GM23338 (cell line): Measurements from ENCODE around the gene CARD10. TPM values are rescaled to one million over a fixed set of nuclear protein-coding genes. Genes with fewer than 3 reads are reported as not detected.
A peak's percentile ranks its signal among the peaks of the same experiment; 100 is the strongest.

ENCODE experiments used
- ATAC-seq: fragments of 200-7000 bp; cut with Tn5 transposase; 3 replicates; pipeline ENCODE4 v1.9.1; 2020
- DNase-seq: peaks from one replicate; pipeline ENCODE4 v3.0.0-alpha.2; 2015; ENCODE audit warnings: low spot score
- H2AFZ ChIP-seq: fragments of 200-600 bp; sonication (generic); 2 replicates; pipeline ENCODE4 v1.8.0; 2016; ENCODE audit warnings: antibody characterized with exemption, mild to moderate bottlenecking, moderate library complexity
- H3F3A ChIP-seq: fragments of 200-600 bp; sonication (generic); replicated peaks from 2 replicates; pipeline ENCODE4 v1.8.0; 2017; ENCODE audit warnings: antibody characterized with exemption, mixed run types, low read depth
- H3K27ac ChIP-seq: fragments of 200-600 bp; sonication (generic); 2 replicates; pipeline ENCODE4 v1.6.1; 2016; ENCODE audit warnings: low read depth
- H3K27me3 ChIP-seq: fragments of 200-600 bp; sonication (generic); 2 replicates; pipeline ENCODE4 v1.8.0; 2016; ENCODE audit warnings: mild to moderate bottlenecking, mixed run types, moderate library complexity; ENCODE audit not compliant: insufficient read depth
- H3K36me3 ChIP-seq: fragments of 200-600 bp; sonication (generic); 2 replicates; pipeline ENCODE4 v1.8.0; 2016; ENCODE audit warnings: mild to moderate bottlenecking; ENCODE audit not compliant: insufficient read depth
- H3K4me1 ChIP-seq: fragments of 200-600 bp; sonication (generic); 2 replicates; pipeline ENCODE4 v1.8.0; 2016; ENCODE audit warnings: mild to moderate bottlenecking, moderate library complexity; ENCODE audit not compliant: insufficient read depth
- H3K4me2 ChIP-seq: fragments of 200-600 bp; sonication (generic); 2 replicates; pipeline ENCODE4 v1.7.1; 2017; ENCODE audit warnings: mixed run types
- H3K4me3 ChIP-seq: fragments of 200-600 bp; sonication (generic); 2 replicates; pipeline ENCODE4 v1.6.1; 2016; ENCODE audit warnings: mixed run types
- H3K79me2 ChIP-seq: fragments of 200-600 bp; sonication (generic); replicated peaks from 2 replicates; pipeline ENCODE4 v1.8.0; 2017; ENCODE audit warnings: mild to moderate bottlenecking; ENCODE audit not compliant: insufficient read depth
- H3K9me2 ChIP-seq: fragments of 200-600 bp; sonication (generic); 2 replicates; pipeline ENCODE4 v1.8.0; 2017; ENCODE audit not compliant: insufficient read depth
- H4K20me1 ChIP-seq: fragments of 200-600 bp; sonication (generic); replicated peaks from 2 replicates; pipeline ENCODE4 v1.8.0; 2017; ENCODE audit warnings: mild to moderate bottlenecking; ENCODE audit not compliant: insufficient read depth
- H3K27ac Mint-ChIP-seq: 2 replicates; pipeline ENCODE4 v1.8.0; 2020; ENCODE audit warnings: inconsistent platforms, mild to moderate bottlenecking, moderate library complexity, mixed read lengths
- H3K27me3 Mint-ChIP-seq: 3 replicates; pipeline ENCODE4 v1.8.0; 2022; ENCODE audit warnings: low read depth, mild to moderate bottlenecking, moderate library complexity, mixed read lengths, inconsistent platforms; ENCODE audit not compliant: insufficient read depth, poor library complexity
- H3K36me3 Mint-ChIP-seq: 3 replicates; pipeline ENCODE4 v1.8.0; 2021; ENCODE audit warnings: low read depth, mild to moderate bottlenecking, inconsistent platforms, moderate library complexity, mixed read lengths
- H3K4me1 Mint-ChIP-seq: 3 replicates; pipeline ENCODE4 v1.8.0; 2020; ENCODE audit warnings: mild to moderate bottlenecking, inconsistent platforms, mixed read lengths
- H3K4me3 Mint-ChIP-seq: 3 replicates; pipeline ENCODE4 v1.8.0; 2021; ENCODE audit warnings: moderate library complexity, mild to moderate bottlenecking, inconsistent platforms, mixed read lengths
- H3K9me3 Mint-ChIP-seq: 3 replicates; pipeline ENCODE4 v1.8.0; 2020; ENCODE audit warnings: moderate library complexity, mild to moderate bottlenecking, inconsistent platforms, mixed read lengths
- CREB1 ChIP-seq: fragments of 250-450 bp; sonication (Bioruptor Pico); IDR thresholded peaks from 2 replicates; pipeline ENCODE4 v1.5.0; 2020; ENCODE audit warnings: low read depth, mild to moderate bottlenecking, moderate library complexity
- CTCF ChIP-seq, 2 experiments: fragments of 200-600 bp in 1 of 2; sonication (generic) in 1 of 2; conservative IDR thresholded peaks; 2 replicates each; pipeline versions ENCODE4 v1.5.1 to v1.6.1; 2016 to 2017; ENCODE audit warnings: antibody characterized with exemption in 2 of 2, low read depth in 2 of 2, mild to moderate bottlenecking in 2 of 2, moderate library complexity in 1 of 2
- EZH2 ChIP-seq: fragments of 200-600 bp; sonication (generic); IDR thresholded peaks from one replicate; pipeline ENCODE4 v1.8.0; 2017; ENCODE audit warnings: antibody characterized with exemption, mild to moderate bottlenecking, low read depth; ENCODE audit not compliant: unreplicated experiment
- EZH2phosphoT487 ChIP-seq: fragments of 200-600 bp; sonication (generic); IDR thresholded peaks from one replicate; pipeline ENCODE4 v1.8.1; 2018; ENCODE audit warnings: antibody characterized with exemption; ENCODE audit not compliant: unreplicated experiment
- JUNB ChIP-seq: IDR thresholded peaks from one replicate; pipeline ENCODE4 v1.6.1; 2016; ENCODE audit warnings: antibody characterized with exemption; ENCODE audit not compliant: unreplicated experiment
- NANOG ChIP-seq: IDR thresholded peaks from 2 replicates; pipeline ENCODE4 v1.6.1; 2016; ENCODE audit warnings: antibody characterized with exemption, borderline replicate concordance
- POLR2AphosphoS5 ChIP-seq: IDR thresholded peaks from 2 replicates; pipeline ENCODE4 v1.6.1; 2016; ENCODE audit warnings: antibody characterized with exemption, low read depth
- ZNF114 ChIP-seq: fragments of 250-450 bp; sonication (Bioruptor Pico); IDR thresholded peaks from 2 replicates; pipeline ENCODE4 v1.5.0; 2020; ENCODE audit warnings: mild to moderate bottlenecking, moderate library complexity
- polyA plus RNA-seq: library from polyadenylated mRNA; unstranded; fragments of >200 nt; fragmentation: Nextera tagmentation; extraction: Ambion mirVana; gene quantifications from 2 replicates; pipeline ENCODE4 v1.2.1, GENCODE V29; 2016
- total RNA-seq: library from RNA; depleted of rRNA; stranded (reverse); fragments of >200 nt; shearing (Covaris generic); gene quantifications from 2 replicates; pipeline ENCODE4 v1.2.3, GENCODE V29; 2014
- TF ChIP-seq, protein P1 (sequence below): IDR thresholded peaks from one replicate; pipeline ENCODE4 v1.6.1; 2018; ENCODE audit warnings: antibody characterized with exemption; ENCODE audit not compliant: unreplicated experiment
- TF ChIP-seq, protein P2 (sequence below): IDR thresholded peaks from 2 replicates; pipeline ENCODE4 v1.6.1; 2016; ENCODE audit warnings: antibody characterized with exemption

The CARD10 gene
- total and polyA plus RNA-seq, 2 experiments from 2014 or later = 5.4 to 17.2 TPM

- H2AFZ ChIP-seq = no peak overlapping the region
- H3K27me3 Mint-ChIP-seq = peaks cover 16% of the 10 kb centered on the region
- no peaks in the 10 kb centered on the region for H3K9me3 Mint-ChIP-seq
- no peaks in the 10 kb centered on the region for H3F3A ChIP-seq
- peaks cover 3% of the 10 kb centered on the region; the same call in 1 of the 3 replicates for H3K4me1 Mint-ChIP-seq
- no peak overlapping the region for H3K27ac Mint-ChIP-seq
- H3K4me1 ChIP-seq = no peaks in the 10 kb centered on the region
- H3K4me3 Mint-ChIP-seq = no peak overlapping the region
- no peaks in the 10 kb centered on the region for H4K20me1 ChIP-seq
- no peaks in the 10 kb centered on the region for H3K27me3 ChIP-seq
- no peaks in the 10 kb centered on the region for H3K9me2 ChIP-seq
- ATAC-seq = peak; percentile 88
- H3K79me2 ChIP-seq = no peaks in the 10 kb centered on the region
- no peak overlapping the region for H3K4me2 ChIP-seq
- peak; percentile 78 to 90 for TF ChIP-seq CTCF (conservative IDR thresholded peaks at IDR 0.05; ENCODE audit: low read depth in 2 of 2)
- TF ChIP-seq EZH2 = no peak
- no peak for TF ChIP-seq POLR2AphosphoS5
- TF ChIP-seq ZNF114 (CRISPR knock-in tag) = no peak
- H3K36me3 Mint-ChIP-seq = no peaks in the 10 kb centered on the region
- no peaks in the 10 kb centered on the region for H3K36me3 ChIP-seq
- peak; percentile 81 for DNase-seq
- no peak overlapping the region for H3K4me3 ChIP-seq
- no peak overlapping the region for H3K27ac ChIP-seq
Measured at GRCh38 chr22:37472418-37473006, 46.7 kb downstream of the CARD10 start.

- Histone ChIP-seq H2AFZ (no peak overlapping the region), H3K27me3 (no peaks in the 10 kb centered on the region), H3K27ac (no peak overlapping the region), H3K36me3 (no peaks in the 10 kb centered on the region), H3K9me2 (no peaks in the 10 kb centered on the region), H3F3A (no peaks in the 10 kb centered on the region), H4K20me1 (no peaks in the 10 kb centered on the region), H3K4me3 (no peak overlapping the region), H3K4me2 (no peak overlapping the region), H3K79me2 (no peaks in the 10 kb centered on the region), H3K4me1 (no peaks in the 10 kb centered on the region)
- Mint-ChIP-seq H3K36me3 (no peaks in the 10 kb centered on the region), H3K27ac (no peak overlapping the region), H3K9me3 (no peaks in the 10 kb centered on the region), H3K4me3 (no peak overlapping the region), H3K4me1 (peaks cover 3% of the 10 kb centered on the region; the same call in 1 of the 3 replicates), H3K27me3 (peaks cover 11% of the 10 kb centered on the region)
- ATAC-seq (no peak), DNase-seq (no peak)
- TF ChIP-seq EZH2phosphoT487 (no peak), NANOG (no peak), CREB1 (no peak), JUNB (no peak), CTCF (conservative IDR thresholded peaks at IDR 0.05; ENCODE audit: low read depth in 2 of 2) (no peak), ZNF114 (CRISPR knock-in tag) (no peak), EZH2 (no peak)
- TF ChIP-seq, protein P1, sequence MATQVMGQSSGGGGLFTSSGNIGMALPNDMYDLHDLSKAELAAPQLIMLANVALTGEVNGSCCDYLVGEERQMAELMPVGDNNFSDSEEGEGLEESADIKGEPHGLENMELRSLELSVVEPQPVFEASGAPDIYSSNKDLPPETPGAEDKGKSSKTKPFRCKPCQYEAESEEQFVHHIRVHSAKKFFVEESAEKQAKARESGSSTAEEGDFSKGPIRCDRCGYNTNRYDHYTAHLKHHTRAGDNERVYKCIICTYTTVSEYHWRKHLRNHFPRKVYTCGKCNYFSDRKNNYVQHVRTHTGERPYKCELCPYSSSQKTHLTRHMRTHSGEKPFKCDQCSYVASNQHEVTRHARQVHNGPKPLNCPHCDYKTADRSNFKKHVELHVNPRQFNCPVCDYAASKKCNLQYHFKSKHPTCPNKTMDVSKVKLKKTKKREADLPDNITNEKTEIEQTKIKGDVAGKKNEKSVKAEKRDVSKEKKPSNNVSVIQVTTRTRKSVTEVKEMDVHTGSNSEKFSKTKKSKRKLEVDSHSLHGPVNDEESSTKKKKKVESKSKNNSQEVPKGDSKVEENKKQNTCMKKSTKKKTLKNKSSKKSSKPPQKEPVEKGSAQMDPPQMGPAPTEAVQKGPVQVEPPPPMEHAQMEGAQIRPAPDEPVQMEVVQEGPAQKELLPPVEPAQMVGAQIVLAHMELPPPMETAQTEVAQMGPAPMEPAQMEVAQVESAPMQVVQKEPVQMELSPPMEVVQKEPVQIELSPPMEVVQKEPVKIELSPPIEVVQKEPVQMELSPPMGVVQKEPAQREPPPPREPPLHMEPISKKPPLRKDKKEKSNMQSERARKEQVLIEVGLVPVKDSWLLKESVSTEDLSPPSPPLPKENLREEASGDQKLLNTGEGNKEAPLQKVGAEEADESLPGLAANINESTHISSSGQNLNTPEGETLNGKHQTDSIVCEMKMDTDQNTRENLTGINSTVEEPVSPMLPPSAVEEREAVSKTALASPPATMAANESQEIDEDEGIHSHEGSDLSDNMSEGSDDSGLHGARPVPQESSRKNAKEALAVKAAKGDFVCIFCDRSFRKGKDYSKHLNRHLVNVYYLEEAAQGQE = no peak
- TF ChIP-seq, protein P2, sequence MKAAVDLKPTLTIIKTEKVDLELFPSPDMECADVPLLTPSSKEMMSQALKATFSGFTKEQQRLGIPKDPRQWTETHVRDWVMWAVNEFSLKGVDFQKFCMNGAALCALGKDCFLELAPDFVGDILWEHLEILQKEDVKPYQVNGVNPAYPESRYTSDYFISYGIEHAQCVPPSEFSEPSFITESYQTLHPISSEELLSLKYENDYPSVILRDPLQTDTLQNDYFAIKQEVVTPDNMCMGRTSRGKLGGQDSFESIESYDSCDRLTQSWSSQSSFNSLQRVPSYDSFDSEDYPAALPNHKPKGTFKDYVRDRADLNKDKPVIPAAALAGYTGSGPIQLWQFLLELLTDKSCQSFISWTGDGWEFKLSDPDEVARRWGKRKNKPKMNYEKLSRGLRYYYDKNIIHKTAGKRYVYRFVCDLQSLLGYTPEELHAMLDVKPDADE = no peak
Measured at GRCh38 chr22:37471727-37472417, 47.3 kb downstream of the CARD10 start.
